ENCODE measurements around the gene FREM2.

Gene FREM2

DNA sequence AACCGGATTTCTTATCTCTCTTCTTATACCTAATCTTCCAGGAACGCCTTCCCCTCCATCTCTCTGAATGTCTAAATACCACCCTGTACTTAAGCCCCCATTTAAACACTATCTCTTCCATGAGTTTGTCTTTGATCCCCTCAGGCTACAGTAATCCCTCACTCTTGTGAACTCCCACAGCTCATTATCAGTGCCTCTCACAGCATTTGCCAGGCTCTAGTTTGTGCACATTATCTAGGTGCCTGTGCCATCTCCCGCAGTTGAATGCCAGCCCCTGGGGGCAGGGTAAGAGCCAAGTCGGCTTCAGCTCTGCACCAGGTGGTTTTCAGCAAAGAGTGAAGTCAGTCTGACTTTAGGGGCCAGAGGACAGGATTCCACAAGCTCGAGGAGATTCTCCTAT is 71.4 kb downstream of the FREM2 start:
- DNase-seq (ENCODE audit: low read depth, low spot score) = no peak

- DNase-seq (ENCODE audit: low read depth, low spot score) = no peak
Observed at GRCh38 chr13:38759390-38759789, 72.5 kb downstream of the FREM2 start.

- DNase-seq (ENCODE audit: low read depth, low spot score) = peak; percentile 4
Observed at GRCh38 chr13:38763446-38764381, 76.8 kb downstream of the FREM2 start.

GRCh38 chr13:38766799-38767198 is 79.9 kb downstream of the FREM2 start:
- DNase-seq (ENCODE audit: low read depth, low spot score) = no peak

GRCh38 chr13:38767506-38768265 is 80.8 kb downstream of the FREM2 start:
- no peak for DNase-seq (ENCODE audit: low read depth, low spot score)

- no peak for DNase-seq (ENCODE audit: low read depth, low spot score)
Observed at GRCh38 chr13:38769526-38769925, 82.6 kb downstream of the FREM2 start.

DNA sequence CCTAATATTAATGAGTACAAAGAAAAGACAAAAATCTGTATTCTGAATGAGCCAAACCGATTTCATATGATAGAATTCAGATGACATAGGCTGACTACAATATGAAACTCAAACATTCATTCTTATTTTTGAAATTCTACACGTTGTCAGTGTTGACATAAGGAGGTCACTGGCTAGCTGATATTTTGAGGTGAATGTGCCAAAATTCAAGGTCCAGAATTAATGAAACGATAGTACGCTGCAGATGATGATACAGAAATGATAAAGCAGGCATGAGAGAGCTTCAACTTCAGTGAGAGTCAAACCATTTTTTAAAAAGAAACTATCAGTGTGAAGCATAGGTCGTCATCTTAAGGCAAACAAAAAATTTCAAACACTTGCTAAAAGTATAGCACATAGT is 88.2 kb downstream of the FREM2 start:
- no peak for DNase-seq (ENCODE audit: low read depth, low spot score)

- DNase-seq (ENCODE audit: low read depth, low spot score) = no peak
Observed at GRCh38 chr13:38777347-38778119, 90.7 kb downstream of the FREM2 start.

DNA sequence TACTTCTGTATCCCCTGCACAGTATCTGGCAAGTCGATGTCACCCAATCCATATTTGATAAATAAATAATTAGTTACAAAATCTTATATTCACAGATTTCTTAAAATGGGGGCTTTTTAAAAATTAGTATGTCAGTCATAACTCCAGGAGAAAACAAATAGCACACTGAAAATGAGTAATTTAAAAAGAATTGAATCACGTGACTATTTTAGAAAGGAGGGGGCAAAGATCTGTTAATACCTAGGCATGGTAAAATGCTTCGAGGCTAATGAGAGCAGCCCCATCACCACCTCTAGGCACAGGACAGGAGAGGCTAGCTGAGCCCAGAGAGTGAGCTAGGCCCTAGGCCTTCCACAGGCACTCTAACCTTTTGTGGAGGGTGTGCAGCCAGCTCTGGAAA is 94.7 kb downstream of the FREM2 start:
- DNase-seq (ENCODE audit: low read depth, low spot score) = no peak

GRCh38 chr13:38784036-38784880 is 97.4 kb downstream of the FREM2 start:
- DNase-seq (ENCODE audit: low read depth, low spot score) = no peak

DNA sequence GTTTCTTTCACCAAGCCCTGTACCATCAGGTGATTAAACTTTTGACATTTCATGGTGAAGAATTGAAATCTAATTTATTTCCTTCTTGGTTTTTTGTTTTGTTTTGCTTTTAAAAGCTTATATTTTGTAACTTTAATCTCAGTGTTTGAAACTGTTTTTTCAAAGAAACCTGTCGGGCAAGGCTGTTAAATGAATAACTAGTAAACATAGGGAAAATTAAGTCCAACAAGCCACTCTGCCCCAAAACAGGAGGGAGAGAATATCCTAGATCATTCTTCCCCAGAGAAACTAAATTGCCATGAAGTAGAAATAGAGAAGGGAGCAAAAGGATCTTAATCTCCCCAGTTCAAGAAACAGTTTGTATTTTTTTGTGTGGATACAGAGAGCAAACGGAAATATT is 98.2 kb downstream of the FREM2 start:
- DNase-seq (ENCODE audit: low read depth, low spot score) = no peak

- DNase-seq (ENCODE audit: low read depth, low spot score) = no peak
Observed at GRCh38 chr13:38785490-38785889, 98.6 kb downstream of the FREM2 start.

- DNase-seq (ENCODE audit: low read depth, low spot score) = no peak
Observed at GRCh38 chr13:38787550-38787949, 100.7 kb downstream of the FREM2 start.

DNA sequence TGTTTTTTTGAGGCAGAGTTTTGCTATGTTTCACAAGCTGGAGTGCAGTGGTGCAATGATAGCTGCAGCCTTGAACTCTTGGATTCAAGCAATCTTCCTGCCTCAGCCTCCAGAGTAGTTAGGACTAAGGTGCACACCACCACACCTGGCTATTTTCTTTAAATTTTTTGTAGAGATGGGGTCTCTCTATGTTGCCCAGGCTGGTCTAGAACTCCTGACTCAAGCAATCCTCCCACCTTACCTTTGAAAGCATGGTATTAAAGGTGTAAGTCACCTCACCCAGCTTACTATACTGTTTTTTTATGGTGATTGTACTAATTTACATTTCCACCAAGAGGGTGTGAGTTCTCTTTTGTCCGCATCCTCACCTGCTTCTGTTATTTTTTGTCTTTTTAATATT is 110.0 kb downstream of the FREM2 start:
- DNase-seq (ENCODE audit: low read depth, low spot score) = no peak

GRCh38 chr13:38803531-38803930 is 116.7 kb downstream of the FREM2 start:
- DNase-seq (ENCODE audit: low read depth, low spot score) = no peak

- DNase-seq (ENCODE audit: low read depth, low spot score) = no peak
Observed at GRCh38 chr13:38804061-38804460, 117.2 kb downstream of the FREM2 start.

DNA sequence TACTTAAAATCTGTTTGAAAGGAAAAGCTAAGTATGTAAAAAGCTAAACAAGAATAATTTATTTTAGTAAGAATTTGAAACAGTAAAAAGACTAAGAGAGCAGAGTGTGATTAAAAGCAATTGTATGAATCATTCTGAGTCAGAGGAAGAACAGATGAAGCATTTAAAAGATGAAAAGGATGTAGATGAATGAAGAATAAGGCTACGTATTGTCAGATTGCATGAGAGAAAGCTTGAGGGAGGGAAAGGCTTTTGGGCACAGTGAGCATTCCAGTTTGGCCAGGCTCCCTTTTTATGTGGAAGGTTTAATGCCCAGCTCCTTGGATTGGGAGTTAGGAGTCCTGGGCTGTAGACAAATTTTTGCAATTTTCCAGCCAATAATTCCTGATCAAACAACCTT is 117.7 kb downstream of the FREM2 start:
- DNase-seq (ENCODE audit: low read depth, low spot score) = no peak

DNA sequence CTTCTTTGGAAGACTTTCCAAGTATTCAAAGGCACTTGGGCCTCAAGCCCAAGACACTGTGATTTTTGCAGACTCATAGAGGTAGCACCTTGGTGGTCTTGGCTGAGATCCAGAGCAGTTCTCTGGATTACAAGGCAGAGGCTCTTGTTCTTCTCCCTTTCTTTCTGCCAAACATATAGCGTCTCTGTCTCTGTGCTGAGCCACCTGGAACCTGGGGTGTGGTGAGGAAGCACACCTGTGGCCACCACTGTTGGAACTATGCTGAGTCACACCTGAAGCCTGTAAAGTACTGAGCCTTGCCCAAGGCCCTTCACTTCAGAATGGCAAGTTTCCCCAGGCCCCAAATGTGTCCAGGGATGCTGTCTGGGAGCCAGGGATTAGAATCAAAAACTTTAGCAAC is 127.5 kb downstream of the FREM2 start:
- no peak for DNase-seq (ENCODE audit: low read depth, low spot score)

DNA sequence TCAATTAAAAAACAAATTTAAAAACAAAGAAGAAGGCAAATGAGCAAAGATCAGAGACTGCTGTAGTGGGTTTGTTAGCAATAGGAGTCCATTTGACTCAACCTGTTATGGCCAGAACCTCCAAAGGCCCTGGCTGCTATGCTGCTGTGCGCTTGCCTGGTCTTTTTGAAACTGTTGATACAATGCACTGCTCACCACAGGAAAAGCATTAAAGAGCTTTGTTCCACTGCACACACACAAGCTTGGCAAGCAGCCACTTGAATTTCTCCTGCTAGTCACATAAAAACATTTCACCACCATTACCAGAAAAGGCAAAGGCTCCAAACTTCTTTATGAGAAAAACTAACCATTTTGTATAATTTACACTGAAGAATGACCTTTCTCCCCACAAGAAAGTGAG is 132.2 kb downstream of the FREM2 start:
- peak; percentile 3 for DNase-seq (ENCODE audit: low read depth, low spot score)

- no peak for DNase-seq (ENCODE audit: low read depth, low spot score)
Observed at GRCh38 chr13:38819596-38819995, 132.7 kb downstream of the FREM2 start.

All from smooth muscle cell of the brain vasculature (primary cell).